Transverse colon (tissue), 4 donors: Measurements from ENCODE around the gene WDR37. TPM values are rescaled to one million over a fixed set of nuclear protein-coding genes. Genes with fewer than 3 reads are reported as not detected.

Source experiments
- DNase-seq: peaks from one replicate; pipeline ENCODE4 v3.0.0-alpha.2; 2019
- H3K27ac ChIP-seq, 4 donors: fragments of 200-600 bp; sonication (generic); 2 replicates each; pipeline ENCODE4 v1.5.1; 2016 to 2018; ENCODE audit warnings: inconsistent platforms in 4 of 4
- H3K27me3 ChIP-seq: fragments of 200-600 bp; sonication (generic); 2 replicates; pipeline ENCODE4 v1.5.1; 2017; ENCODE audit warnings: inconsistent platforms
- H3K36me3 ChIP-seq, 4 donors: fragments of 200-600 bp; sonication (generic); 2 replicates each; pipeline ENCODE4 v1.5.1; 2017 to 2019; ENCODE audit warnings: inconsistent platforms in 4 of 4
- H3K4me1 ChIP-seq, 4 donors: fragments of 200-600 bp; sonication (generic); 2 replicates each; pipeline ENCODE4 v1.5.1; 2017 to 2020; ENCODE audit warnings: inconsistent platforms in 4 of 4
- H3K4me3 ChIP-seq, 4 donors: fragments of 200-600 bp; sonication (generic); 1 replicate in 1 of 4; 2 replicates in 3 of 4; pipeline versions ENCODE4 v1.5.1 to v1.6.1; 2017 to 2019; ENCODE audit warnings: inconsistent platforms in 4 of 4
- H3K9me3 ChIP-seq, 2 donors: fragments of 200-600 bp; sonication (generic); 2 replicates each; pipeline ENCODE4 v1.5.1; 2017 to 2019; ENCODE audit warnings: inconsistent platforms in 2 of 2
- EP300 ChIP-seq: sonication (generic); formaldehyde crosslinking; IDR thresholded peaks from one replicate; pipeline ENCODE4 v1.6.1; 2017; ENCODE audit warnings: antibody characterized with exemption, low read depth
- POLR2A ChIP-seq: fragments of 450-650 bp; IDR thresholded peaks from one replicate; pipeline ENCODE4 v1.6.1; 2016; ENCODE audit warnings: antibody characterized with exemption, mild to moderate bottlenecking, moderate library complexity
- POLR2AphosphoS5 ChIP-seq, 3 donors: sonication (generic); formaldehyde crosslinking; IDR thresholded peaks; one replicate each; pipeline ENCODE4 v1.6.1; 2016; ENCODE audit warnings: antibody characterized with exemption in 3 of 3
- WGBS, 2 donors: methylation state at CpG; one replicate each; pipeline ENCODE4 v1.1.5; 2018; ENCODE audit warnings: low coverage in 1 of 2; 5-methylcytosine and 5-hydroxymethylcytosine counted together
- in situ Hi-C, 4 donors: fragments of 200-750 bp; cut with MboI; loops; one replicate each; pipeline versions ENCODE4 v1.15.0 to v1.15.1; 2017; ENCODE audit warnings: low sequenced_read_pairs in 3 of 4, low pct_ligation_motif_present in 1 of 4, low pct_unique_long_range_greater_than_20kb in 1 of 4
- intact Hi-C: fragments of 100-400 bp; cut with DNase I; formaldehyde crosslinking; loops from one replicate; pipeline ENCODE4 v1.15.1; 2023; ENCODE audit warnings: low total_unique reads
- total RNA-seq, 4 donors: library from RNA; depleted of rRNA; stranded (reverse); fragments of >200 nt; gene quantifications; one replicate each; pipeline ENCODE4 v1.1.0, GENCODE V29; 2016
- TF ChIP-seq, protein P1 (sequence below), 5 experiments: fragments of 200-600 bp in 3 of 5; fragments of 450-650 bp in 2 of 5; sonication (generic) in 3 of 5; IDR thresholded peaks; 1 replicate in 2 of 5; 2 replicates in 3 of 5; pipeline ENCODE4 v1.5.1; 2016 to 2017; ENCODE audit warnings: antibody characterized with exemption in 5 of 5, inconsistent platforms in 3 of 5, mild to moderate bottlenecking in 2 of 5, moderate library complexity in 1 of 5

The WDR37 gene
- total RNA-seq, 4 donors from 2014 or later: 14.5 to 22.1 (median 19.7) TPM

DNA sequence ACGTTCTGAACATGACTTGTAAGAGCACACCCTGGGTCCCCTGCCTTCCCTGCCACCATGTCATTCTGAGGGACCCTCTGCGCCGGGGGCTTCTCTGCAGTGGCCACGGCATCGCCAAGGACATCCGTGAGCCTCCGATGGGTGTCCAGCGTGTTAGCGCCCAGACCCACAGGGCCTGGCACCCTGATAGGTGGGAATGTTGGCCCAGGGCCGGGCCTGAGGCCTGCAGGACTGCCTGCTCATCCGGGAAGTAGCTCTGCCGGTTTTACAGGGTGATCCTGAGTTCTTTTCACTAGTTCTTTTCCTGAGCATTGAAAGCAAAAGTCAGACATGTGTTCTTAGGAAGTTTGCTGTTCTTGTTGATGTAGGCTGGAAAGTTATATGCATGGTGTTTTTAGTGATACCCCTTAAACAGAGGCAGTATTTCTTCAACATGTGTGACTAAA, 54.5 kb downstream of the WDR37 start:
- H3K36me3 ChIP-seq: peaks cover 0 to 31% (median 11%) of the 10 kb centered on the region in 4 donors
- no peaks in the 10 kb centered on the region for H3K27me3 ChIP-seq
- H3K4me3 ChIP-seq: no peak overlapping the region
- DNase-seq: no peak
- in situ Hi-C loops: no loop called here
- 75% methylated on average over 4 of the region's 12 CpGs; no CpG with 5 or more reads in 1 of the 2 donors for WGBS, 2 donors
- H3K9me3 ChIP-seq: no peaks in the 10 kb centered on the region
- H3K27ac ChIP-seq: peak overlapping the region; percentile 6 to 63 (median 27)
- H3K4me1 ChIP-seq: peaks cover 0 to 29% (median 12%) of the 10 kb centered on the region in 4 donors
- intact Hi-C loops: no loop called here
- TF ChIP-seq POLR2AphosphoS5 (IDR thresholded peaks at IDR 0.05): no peak
- TF ChIP-seq, protein P1, sequence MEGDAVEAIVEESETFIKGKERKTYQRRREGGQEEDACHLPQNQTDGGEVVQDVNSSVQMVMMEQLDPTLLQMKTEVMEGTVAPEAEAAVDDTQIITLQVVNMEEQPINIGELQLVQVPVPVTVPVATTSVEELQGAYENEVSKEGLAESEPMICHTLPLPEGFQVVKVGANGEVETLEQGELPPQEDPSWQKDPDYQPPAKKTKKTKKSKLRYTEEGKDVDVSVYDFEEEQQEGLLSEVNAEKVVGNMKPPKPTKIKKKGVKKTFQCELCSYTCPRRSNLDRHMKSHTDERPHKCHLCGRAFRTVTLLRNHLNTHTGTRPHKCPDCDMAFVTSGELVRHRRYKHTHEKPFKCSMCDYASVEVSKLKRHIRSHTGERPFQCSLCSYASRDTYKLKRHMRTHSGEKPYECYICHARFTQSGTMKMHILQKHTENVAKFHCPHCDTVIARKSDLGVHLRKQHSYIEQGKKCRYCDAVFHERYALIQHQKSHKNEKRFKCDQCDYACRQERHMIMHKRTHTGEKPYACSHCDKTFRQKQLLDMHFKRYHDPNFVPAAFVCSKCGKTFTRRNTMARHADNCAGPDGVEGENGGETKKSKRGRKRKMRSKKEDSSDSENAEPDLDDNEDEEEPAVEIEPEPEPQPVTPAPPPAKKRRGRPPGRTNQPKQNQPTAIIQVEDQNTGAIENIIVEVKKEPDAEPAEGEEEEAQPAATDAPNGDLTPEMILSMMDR (IDR thresholded peaks at IDR 0.05): no peak
- no peak for TF ChIP-seq POLR2A
- TF ChIP-seq EP300: no peak

DNA sequence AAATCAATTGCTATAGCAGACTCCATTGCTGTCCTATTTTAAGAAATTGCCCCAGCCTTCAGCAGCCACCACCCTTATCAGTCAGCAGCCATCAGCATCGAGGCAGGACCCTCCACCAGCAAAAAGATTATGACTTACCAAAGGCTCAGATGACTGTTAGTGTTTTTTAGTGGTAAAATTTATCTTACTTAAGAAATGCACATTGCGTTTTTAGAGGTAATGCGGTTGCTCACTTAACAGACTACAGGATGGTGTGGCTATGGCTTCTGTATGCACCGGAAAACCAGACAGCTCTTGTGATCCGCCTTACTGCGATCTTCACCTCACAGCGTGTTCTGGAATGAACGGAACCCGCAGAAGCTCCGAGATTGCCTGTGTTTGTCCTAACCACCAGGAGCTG, 58.1 kb downstream of the WDR37 start:
- no peak for DNase-seq
- in situ Hi-C loops (no loop called here), intact Hi-C loops (no loop called here)
- no peaks in the 10 kb centered on the region for H3K9me3 ChIP-seq
- peak overlapping the region in 1 of 4 donors; percentile 62 for H3K27ac ChIP-seq
- no peaks in the 10 kb centered on the region for H3K27me3 ChIP-seq
- TF ChIP-seq POLR2A (no peak), POLR2AphosphoS5 (IDR thresholded peaks at IDR 0.05) (no peak), EP300 (no peak)
- TF ChIP-seq, protein P1 (IDR thresholded peaks at IDR 0.05): no peak
- no peak overlapping the region for H3K4me3 ChIP-seq
- 84 to 98% methylated on average over 6 to 10 of the region's 10 CpGs for WGBS, 2 donors
- H3K36me3 ChIP-seq: peaks cover 0 to 24% (median 6%) of the 10 kb centered on the region in 4 donors
- H3K4me1 ChIP-seq: peaks cover 0 to 35% (median 22%) of the 10 kb centered on the region in 4 donors

DNA sequence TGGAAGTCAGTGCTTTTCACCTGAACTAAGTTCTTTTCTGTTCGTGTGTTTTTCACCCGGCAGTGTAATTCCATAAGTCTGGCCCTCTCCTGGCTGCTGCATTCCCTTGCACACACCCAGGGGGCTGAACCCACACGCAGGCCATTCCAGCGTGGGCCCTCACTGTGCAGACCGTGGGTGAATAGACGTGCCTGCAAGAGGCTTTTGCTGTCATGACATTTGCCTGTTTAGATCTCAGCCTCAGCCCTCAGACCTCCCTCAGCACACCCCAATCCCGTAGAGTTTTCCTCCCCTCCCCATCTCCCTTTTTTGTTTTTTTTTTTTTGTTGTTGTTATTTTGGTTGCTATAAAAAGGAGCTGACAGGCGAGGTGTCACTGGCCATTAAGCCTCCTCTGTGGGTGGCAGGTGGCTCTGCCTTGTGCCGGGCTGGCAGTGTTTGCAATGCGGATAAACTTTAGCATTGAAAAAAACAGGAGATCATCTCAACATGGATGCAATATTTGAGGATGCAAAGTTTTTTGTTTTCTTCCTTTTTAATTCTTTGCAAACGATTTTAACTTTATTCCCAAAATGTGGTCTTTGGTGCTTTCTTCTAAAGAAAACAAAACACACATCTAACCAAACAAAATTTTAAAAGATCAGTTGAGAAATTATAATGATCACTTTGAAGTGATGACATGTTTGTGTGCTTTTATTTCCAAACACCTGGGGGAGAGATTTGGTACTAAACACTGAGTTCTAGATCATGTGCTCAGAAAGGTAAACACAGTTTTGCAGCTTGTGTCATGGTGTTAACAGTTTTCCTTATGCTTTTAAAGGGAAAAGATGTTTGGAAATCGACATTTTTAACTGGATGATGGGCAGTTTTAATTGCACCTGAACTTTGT, 58.8 kb downstream of the WDR37 start:
- in situ Hi-C loops: no loop called here
- no peak overlapping the region for H3K4me3 ChIP-seq
- peak overlapping the region in 2 of 4 donors; percentile 53 to 62 for H3K27ac ChIP-seq
- no peaks in the 10 kb centered on the region for H3K27me3 ChIP-seq
- WGBS, 2 donors: 59 to 62% methylated on average over 10 to 12 of the region's 12 CpGs
- H3K9me3 ChIP-seq: no peaks in the 10 kb centered on the region
- TF ChIP-seq EP300 (no peak), POLR2AphosphoS5 (IDR thresholded peaks at IDR 0.05) (no peak), POLR2A (no peak)
- TF ChIP-seq, protein P1 (IDR thresholded peaks at IDR 0.05): peak in 2 of 5 experiments; percentile 8 to 18
- peaks cover 0 to 24% (median 6%) of the 10 kb centered on the region in 4 donors for H3K36me3 ChIP-seq
- DNase-seq: no peak
- intact Hi-C loops: no loop called here
- peaks cover 0 to 36% (median 22%) of the 10 kb centered on the region in 4 donors for H3K4me1 ChIP-seq

DNA sequence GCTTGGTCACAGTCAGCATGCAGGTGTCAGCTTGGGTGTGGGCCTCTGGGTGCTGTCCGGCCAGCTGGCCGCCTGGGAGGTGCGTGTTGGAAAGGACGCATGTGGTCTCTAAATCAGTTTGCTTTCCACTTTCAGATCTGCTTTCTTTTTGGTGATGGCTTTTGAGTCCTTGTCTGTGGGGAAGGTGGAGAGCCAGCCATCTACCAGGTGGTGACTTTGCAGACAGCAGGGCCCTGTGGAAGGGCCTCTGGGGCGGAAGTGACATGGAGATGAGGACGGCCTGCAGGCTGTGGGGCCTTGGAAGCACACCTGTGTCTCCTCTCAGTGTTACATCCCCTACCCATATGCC, 59.4 kb downstream of the WDR37 start:
- DNase-seq: peak; percentile 57
- H3K9me3 ChIP-seq: no peaks in the 10 kb centered on the region
- peak overlapping the region; percentile 2 to 62 (median 52) for H3K27ac ChIP-seq
- WGBS, 2 donors: 67 to 72% methylated on average over 1 to 6 of the region's 6 CpGs
- intact Hi-C loops: no loop called here
- no peak overlapping the region for H3K4me3 ChIP-seq
- TF ChIP-seq POLR2AphosphoS5 (IDR thresholded peaks at IDR 0.05): peak in 1 of 3 donors; percentile 27
- TF ChIP-seq, protein P1 (IDR thresholded peaks at IDR 0.05): no peak
- H3K36me3 ChIP-seq: peaks cover 0 to 24% (median 6%) of the 10 kb centered on the region in 4 donors
- peaks cover 0 to 38% (median 19%) of the 10 kb centered on the region in 4 donors for H3K4me1 ChIP-seq
- in situ Hi-C loops: no loop called here
- no peaks in the 10 kb centered on the region for H3K27me3 ChIP-seq
